ENCODE data around the gene CHRNB1. TPM values are rescaled to one million over a fixed set of nuclear protein-coding genes. Genes with fewer than 3 reads are reported as not detected.
A peak's percentile ranks its signal among the peaks of the same experiment; 100 is the strongest.

The CHRNB1 gene
- total and polyA plus RNA-seq, 2 of the 8 experiments (the other 6 are each of a cell fraction or from before 2014, with no cell fraction given): 14.1 to 28.2 TPM

DNA sequence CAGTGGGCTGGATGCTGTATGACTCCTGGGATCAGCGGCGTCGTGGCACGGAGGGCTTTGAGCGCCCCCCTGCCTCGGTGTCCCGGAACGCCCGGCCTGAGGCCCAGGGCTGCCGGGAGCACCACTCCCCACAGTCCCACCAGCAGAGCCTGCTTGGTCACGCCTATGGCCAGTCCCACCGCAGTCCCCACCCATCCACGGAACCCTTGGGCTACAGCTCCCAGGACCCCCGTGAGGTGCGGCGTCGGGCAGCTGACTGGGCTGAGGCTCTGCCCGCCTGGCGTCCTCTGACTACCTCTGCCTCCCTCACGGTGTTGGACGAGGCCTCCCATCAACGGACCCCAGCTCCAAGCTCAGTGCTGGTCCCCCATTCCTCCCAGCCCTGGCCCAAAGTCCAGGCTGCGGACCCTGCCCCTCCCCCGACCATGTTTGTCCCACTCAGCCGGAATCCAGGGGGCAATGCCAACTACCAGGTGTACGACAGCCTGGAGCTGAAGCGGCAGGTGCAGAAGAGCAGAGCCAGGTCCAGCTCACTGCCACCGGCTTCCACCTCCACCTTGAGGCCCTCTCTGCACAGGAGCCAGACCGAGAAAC lies 17.9 kb upstream of the CHRNB1 start:
- ChIA-PET CTCF (ENCODE audit: partially characterized antibody) (interaction anchor here (0.7 to 3.3 kb wide), 5 partner anchors 8 to 133 kb away, joined by 3 to 17 read pairs (median 4); partner anchors contain the start of gene TMEM102), POLR2A (ENCODE audit: partially characterized antibody) (interaction anchor here (0.9 to 2.0 kb wide), 4 partner anchors 11 to 58 kb away, joined by 3 to 6 read pairs (median 5); no protein-coding TSS in a partner anchor)
- Histone ChIP-seq H3K23ac (ENCODE audit: insufficient read length) (no peak overlapping the region), H3K9me3 (ENCODE audit: insufficient read depth in 2 of 2, low read depth in 1 of 2, low read length in 1 of 2) (no peaks in the 10 kb centered on the region), H3K27me3 (replicated peaks in 1 of 4; ENCODE audit: control insufficient read depth in 3 of 4, extremely low read depth in 1 of 4, insufficient read depth in 3 of 4, low read length in 3 of 4) (no peaks in the 10 kb centered on the region; a peak in 1 of 7 replicates), H3K79me2 (ENCODE audit: control insufficient read depth in 1 of 2, insufficient read depth in 2 of 2, low read length in 2 of 2) (no peaks in the 10 kb centered on the region), H3K23me2 (ENCODE audit: low read depth, low read length) (no peaks in the 10 kb centered on the region), H3K27ac (ENCODE audit: low read depth, low read length) (no peak overlapping the region), H2BK5ac (ENCODE audit: low read depth, low read length) (no peak overlapping the region), H3K4ac (replicated peaks; ENCODE audit: insufficient read length, low read depth, low read length) (no peak overlapping the region), H2BK12ac (ENCODE audit: low read depth, low read length) (peak overlapping the region; percentile 6; the same call in 1 of the 2 replicates), H2BK15ac (ENCODE audit: low read length) (no peak overlapping the region; the same call in 1 of the 2 replicates), H3K4me1 (replicated peaks in 1 of 4; ENCODE audit: control insufficient read depth in 3 of 4, insufficient read depth in 4 of 4, low read length in 3 of 4) (no peaks in the 10 kb centered on the region; a peak in 1 of 7 replicates), H3K36me3 (ENCODE audit: control insufficient read depth in 2 of 4, insufficient read depth in 4 of 4, low read length in 3 of 4) (no peaks in the 10 kb centered on the region), H3K14ac (ENCODE audit: insufficient read length) (no peak overlapping the region), H3K9ac (replicated peaks in 1 of 4; ENCODE audit: extremely low read depth in 1 of 4, low read depth in 3 of 4, low read length in 3 of 4) (no peak overlapping the region), H2BK120ac (replicated peaks; ENCODE audit: low read depth, low read length) (no peak overlapping the region), H4K91ac (replicated peaks; ENCODE audit: insufficient read length, low read length) (no peak overlapping the region), H3K18ac (ENCODE audit: extremely low read depth, low read length) (no peak overlapping the region), H3K4me2 (ENCODE audit: insufficient read depth in 1 of 2, low read depth in 2 of 2, low read length in 2 of 2) (no peak overlapping the region), H3K79me1 (ENCODE audit: low read depth, low read length) (no peaks in the 10 kb centered on the region), H3K4me3 (ENCODE audit: extremely low read depth in 1 of 4, insufficient read depth in 2 of 4, low read depth in 3 of 4, low read length in 4 of 4) (no peak overlapping the region), H4K20me1 (replicated peaks in 1 of 2; ENCODE audit: control insufficient read depth in 1 of 2, insufficient read depth in 2 of 2, low read length in 2 of 2) (peaks cover 0 to 3% of the 10 kb centered on the region in 2 experiments), H2BK20ac (ENCODE audit: low read length) (no peak overlapping the region), H4K8ac (ENCODE audit: extremely low read depth, insufficient read depth, low read length) (no peak overlapping the region), H2AFZ (ENCODE audit: low read length) (no peak overlapping the region), H4K5ac (ENCODE audit: insufficient read length, low read depth, low read length) (no peak overlapping the region), H3K56ac (replicated peaks; ENCODE audit: insufficient read length, low read depth, low read length) (no peak overlapping the region), H2AK5ac (ENCODE audit: low read depth, low read length) (no peak overlapping the region)
- DNase-seq (ENCODE audit: low read depth in 1 of 2, low spot score in 2 of 2) (no peak), FAIRE-seq (no peak)
- 90% methylated on average over 21 of the region's 29 CpGs; no CpG with 5 or more reads in 1 of the 2 experiments for WGBS, 2 experiments (ENCODE audit: extremely low coverage in 1 of 2, insufficient coverage in 1 of 2, insufficient read length in 1 of 2, insufficient replicate concordance in 2 of 2, low coverage in 1 of 2, low lambda C conversion rate in 2 of 2, missing lambda C conversion rate in 1 of 2)
